CD8-positive, alpha-beta memory T cell (primary cell): ENCODE measurements around the gene HHATL. TPM values are rescaled to one million over a fixed set of nuclear protein-coding genes. Genes with fewer than 3 reads are reported as not detected.

ENCODE experiments used
- CTCF ChIA-PET: fragments of 350-600 bp; sonication (Branson Sonifier 250); formaldehyde crosslinking; loops from one replicate; lab custom pipeline; 2021; ENCODE audit warnings: antibody characterized with exemption; lab: Charles Lee
- POLR2A ChIA-PET: fragments of 350-600 bp; sonication (Branson Sonifier 250); formaldehyde crosslinking; loops from one replicate; lab custom pipeline; 2021; ENCODE audit warnings: antibody characterized with exemption; lab: Charles Lee
- DNase-seq, 5 donors: peaks; one replicate each; pipeline versions ENCODE4 v3.0.0 to v3.0.0-alpha.2; 2020 to 2022; ENCODE audit warnings: mixed read lengths in 1 of 5
- H3K27ac ChIP-seq: one replicate; pipeline ENCODE4 v1.7.0; 2013; ENCODE audit warnings: low read depth, mild to moderate bottlenecking, low read length, moderate library complexity
- H3K27me3 ChIP-seq: 2 replicates; pipeline ENCODE4 v1.7.0; 2013; ENCODE audit warnings: low read length, mild to moderate bottlenecking; ENCODE audit not compliant: insufficient read depth, poor library complexity, severe bottlenecking
- H3K36me3 ChIP-seq: 2 replicates; pipeline ENCODE4 v1.7.0; 2013; ENCODE audit warnings: mild to moderate bottlenecking, low read length, moderate library complexity; ENCODE audit not compliant: insufficient read depth
- H3K4me1 ChIP-seq: 2 replicates; pipeline ENCODE4 v1.7.0; 2013; ENCODE audit warnings: mild to moderate bottlenecking, low read length, moderate library complexity; ENCODE audit not compliant: insufficient read depth
- H3K4me3 ChIP-seq: 2 replicates; pipeline ENCODE4 v1.7.0; 2013; ENCODE audit warnings: mild to moderate bottlenecking, low read length
- H3K9me3 ChIP-seq: 2 replicates; pipeline ENCODE4 v1.7.0; 2013; ENCODE audit warnings: mild to moderate bottlenecking, low read length
- H3K27ac Mint-ChIP-seq, 8 donors: one replicate each; pipeline ENCODE4 v1.8.0; 2020 to 2021; ENCODE audit warnings: mixed read lengths in 8 of 8, mild to moderate bottlenecking in 6 of 8, inconsistent platforms in 3 of 8, moderate library complexity in 3 of 8
- H3K27me3 Mint-ChIP-seq, 2 donors: one replicate each; pipeline ENCODE4 v1.8.0; 2020 to 2021; ENCODE audit warnings: mixed read lengths in 2 of 2, mild to moderate bottlenecking in 1 of 2, moderate library complexity in 1 of 2
- H3K36me3 Mint-ChIP-seq, 3 donors: one replicate each; pipeline ENCODE4 v1.8.0; 2020 to 2021; ENCODE audit warnings: mixed read lengths in 3 of 3, inconsistent platforms in 1 of 3, mild to moderate bottlenecking in 1 of 3
- H3K4me1 Mint-ChIP-seq, 3 donors: one replicate each; pipeline ENCODE4 v1.8.0; 2020 to 2021; ENCODE audit warnings: mixed read lengths in 3 of 3, inconsistent platforms in 1 of 3, mild to moderate bottlenecking in 1 of 3
- H3K4me3 Mint-ChIP-seq, 7 donors: one replicate each; pipeline ENCODE4 v1.8.0; 2020 to 2021; ENCODE audit warnings: mixed read lengths in 7 of 7, mild to moderate bottlenecking in 6 of 7, moderate library complexity in 4 of 7, inconsistent platforms in 2 of 7
- H3K9me3 Mint-ChIP-seq, 5 donors: one replicate each; pipeline ENCODE4 v1.8.0; 2020 to 2022; ENCODE audit warnings: mixed read lengths in 5 of 5, mild to moderate bottlenecking in 3 of 5, moderate library complexity in 2 of 5, inconsistent platforms in 1 of 5
- polyA plus RNA-seq: library from polyadenylated mRNA; unstranded; fragments of 300-500 nt; fragmentation: Illumina TruSeq; gene quantifications from one replicate; pipeline ENCODE4 v1.2.3, GENCODE V29; 2021
- total RNA-seq, 2 experiments: library from RNA; stranded (reverse); gene quantifications; one replicate each; pipeline ENCODE4 v1.2.3, GENCODE V29; 2021

Gene HHATL
- total and polyA plus RNA-seq, 3 experiments from 2014 or later = not detected

DNA sequence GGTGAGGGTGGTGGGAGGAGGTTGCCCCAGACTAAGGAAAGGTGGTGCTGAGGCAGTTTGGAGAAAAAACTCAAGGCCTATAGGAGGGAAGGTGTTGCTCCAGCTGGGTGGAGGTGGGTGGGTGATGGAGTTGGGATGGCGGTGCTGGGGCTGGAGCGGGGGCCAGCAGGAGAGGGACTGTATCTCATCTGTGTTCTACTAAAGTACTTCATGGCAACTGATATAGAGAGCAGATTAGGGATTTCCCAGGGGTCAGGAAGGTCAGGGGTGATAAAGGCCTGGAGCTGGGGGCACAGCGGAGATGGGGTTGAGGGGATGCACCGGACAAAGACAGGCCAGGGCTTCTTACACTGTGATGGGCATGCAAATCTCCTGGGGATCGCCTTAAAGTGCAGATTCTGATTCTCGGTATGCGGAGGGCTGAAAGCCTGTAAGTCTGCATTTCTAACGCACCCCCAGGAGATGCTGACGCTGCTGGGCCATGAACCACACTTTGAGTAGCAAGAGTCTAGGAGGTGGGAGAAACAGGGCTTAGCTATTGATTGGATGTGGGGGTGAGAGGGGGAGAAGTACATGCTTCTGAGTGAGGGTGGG is 13.1 kb downstream of the HHATL start:
- no peaks in the 10 kb centered on the region for H3K27me3 ChIP-seq
- H3K4me3 Mint-ChIP-seq = no peak overlapping the region
- POLR2A ChIA-PET = no interaction called here
- H3K27ac Mint-ChIP-seq = no peak overlapping the region
- no peak for DNase-seq
- peaks cover 0 to 5% (median 0%) of the 10 kb centered on the region in 3 donors for H3K4me1 Mint-ChIP-seq
- peaks cover 11 to 12% of the 10 kb centered on the region in 2 donors for H3K27me3 Mint-ChIP-seq
- H3K9me3 ChIP-seq = no peaks in the 10 kb centered on the region
- no peaks in the 10 kb centered on the region for H3K36me3 ChIP-seq
- no peaks in the 10 kb centered on the region for H3K4me1 ChIP-seq
- CTCF ChIA-PET = no interaction called here
- no peaks in the 10 kb centered on the region for H3K9me3 Mint-ChIP-seq
- H3K36me3 Mint-ChIP-seq = no peaks in the 10 kb centered on the region
- no peak overlapping the region for H3K27ac ChIP-seq
- H3K4me3 ChIP-seq = no peak overlapping the region

DNA sequence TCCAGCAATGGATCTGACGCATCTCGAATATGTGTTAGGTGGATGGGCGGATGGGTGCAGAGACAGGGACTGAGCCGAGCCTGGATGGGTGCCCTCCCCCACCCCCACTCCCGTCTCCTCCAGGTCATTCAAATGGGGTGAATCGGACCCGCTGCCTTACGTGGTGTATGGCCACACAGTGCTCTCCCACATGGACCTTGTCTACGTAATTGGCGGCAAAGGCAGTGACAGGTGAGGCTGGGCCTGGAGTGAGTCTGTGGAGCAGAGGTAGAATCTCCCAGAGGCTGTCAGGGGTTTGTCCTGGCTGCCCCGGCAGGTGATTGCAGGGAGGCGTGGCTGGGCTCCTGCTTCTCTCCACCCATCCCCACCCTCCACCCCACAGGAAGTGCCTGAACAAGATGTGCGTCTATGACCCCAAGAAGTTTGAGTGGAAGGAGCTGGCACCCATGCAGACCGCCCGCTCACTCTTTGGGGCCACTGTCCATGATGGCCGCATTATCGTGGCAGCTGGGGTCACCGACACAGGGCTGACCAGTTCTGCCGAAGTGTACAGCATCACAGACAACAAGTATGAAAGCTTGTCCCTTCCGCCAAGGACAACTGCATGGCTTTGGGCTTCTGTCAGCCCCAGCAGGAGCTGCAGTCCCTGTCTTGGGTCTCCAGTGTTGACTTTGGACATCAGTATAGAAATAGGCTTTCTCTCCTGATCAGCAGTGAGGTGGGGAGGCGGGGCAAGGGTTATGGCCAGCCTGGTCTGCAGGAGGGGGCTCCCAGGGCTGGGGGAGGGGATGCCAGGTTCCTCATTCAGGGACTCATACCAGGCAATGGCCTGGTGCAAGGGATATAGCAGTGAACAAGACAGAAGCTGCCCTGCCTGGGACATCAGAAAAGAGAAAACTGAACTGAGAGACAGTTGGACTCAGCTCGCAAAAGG is 13.8 kb downstream of the HHATL start:
- Mint-ChIP-seq H3K9me3 (no peaks in the 10 kb centered on the region), H3K4me3 (no peak overlapping the region), H3K36me3 (no peaks in the 10 kb centered on the region), H3K27ac (no peak overlapping the region), H3K27me3 (peaks cover 12 to 14% of the 10 kb centered on the region in 2 donors), H3K4me1 (peaks cover 0 to 5% (median 0%) of the 10 kb centered on the region in 3 donors)
- DNase-seq = no peak
- ChIA-PET CTCF (no interaction called here), POLR2A (no interaction called here)
- Histone ChIP-seq H3K36me3 (no peaks in the 10 kb centered on the region), H3K27ac (no peak overlapping the region), H3K27me3 (no peaks in the 10 kb centered on the region), H3K9me3 (no peaks in the 10 kb centered on the region), H3K4me3 (no peak overlapping the region), H3K4me1 (no peaks in the 10 kb centered on the region)

DNA sequence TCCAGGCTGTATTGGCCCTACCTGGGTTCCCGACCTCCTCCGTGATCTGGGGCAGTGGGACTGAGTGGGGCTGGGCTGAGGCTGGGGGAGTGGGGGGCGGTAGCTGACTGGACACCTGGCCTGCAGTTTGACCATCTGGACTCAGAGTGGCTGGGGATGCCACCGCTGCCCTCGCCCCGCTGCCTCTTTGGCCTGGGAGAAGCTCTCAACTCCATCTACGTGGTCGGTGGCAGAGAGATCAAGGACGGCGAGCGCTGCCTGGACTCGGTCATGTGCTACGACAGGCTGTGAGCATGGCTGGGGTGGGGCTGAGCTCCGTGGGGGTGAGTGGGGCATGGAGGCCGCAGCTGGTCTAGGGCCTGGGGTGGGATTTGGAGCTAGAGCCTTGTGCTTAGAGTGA is 14.6 kb downstream of the HHATL start:
- H3K4me1 ChIP-seq = no peaks in the 10 kb centered on the region
- Mint-ChIP-seq H3K9me3 (no peaks in the 10 kb centered on the region), H3K27ac (no peak overlapping the region), H3K4me3 (no peak overlapping the region), H3K27me3 (peaks cover 14 to 19% of the 10 kb centered on the region in 2 donors), H3K36me3 (no peaks in the 10 kb centered on the region), H3K4me1 (peaks cover 0 to 5% (median 0%) of the 10 kb centered on the region in 3 donors)
- DNase-seq = no peak
- H3K9me3 ChIP-seq = no peaks in the 10 kb centered on the region
- H3K4me3 ChIP-seq = no peak overlapping the region
- POLR2A ChIA-PET = no interaction called here
- no peaks in the 10 kb centered on the region for H3K36me3 ChIP-seq
- H3K27ac ChIP-seq = no peak overlapping the region
- H3K27me3 ChIP-seq = no peaks in the 10 kb centered on the region
- CTCF ChIA-PET = no interaction called here

DNA sequence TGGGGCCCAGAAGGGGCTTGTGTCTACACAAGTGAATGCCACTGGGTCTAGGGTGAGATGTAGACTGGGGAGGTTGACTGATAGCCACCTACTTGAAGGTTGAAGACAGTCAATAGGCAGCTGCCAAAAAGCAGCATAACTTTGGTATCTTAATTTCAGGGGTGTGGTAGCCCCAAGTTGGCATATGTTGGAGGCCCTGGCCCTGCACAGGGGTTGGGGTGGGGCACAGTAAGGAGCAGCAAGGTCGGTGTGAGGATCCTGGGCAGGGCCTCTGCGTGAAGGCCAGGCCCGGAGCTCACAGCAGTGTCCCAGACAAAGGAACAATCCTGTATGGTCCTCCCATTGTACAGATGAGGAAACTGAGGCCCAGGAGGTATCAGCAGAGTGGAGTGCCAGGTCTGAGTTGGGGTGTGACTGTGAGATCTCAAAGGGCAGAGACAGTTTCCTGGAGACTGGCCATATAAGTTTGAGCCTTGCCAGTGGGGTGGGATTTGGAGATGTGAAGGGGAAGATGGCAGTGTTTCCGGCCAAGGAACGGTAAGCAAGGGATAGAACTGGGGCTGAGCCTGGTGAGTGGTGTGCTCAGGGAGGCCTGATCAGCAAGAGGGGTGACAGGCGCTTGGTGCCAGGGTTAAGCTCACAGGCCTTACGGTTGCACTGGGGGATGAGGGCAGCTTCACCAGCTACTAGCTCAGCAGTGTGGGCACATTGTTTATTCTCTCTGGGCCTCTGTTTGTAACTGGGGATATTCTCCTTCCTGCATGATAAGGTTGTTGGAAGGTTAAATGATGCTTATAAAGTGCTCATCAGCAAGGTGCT is 15.6 kb downstream of the HHATL start:
- H3K27me3 Mint-ChIP-seq = peaks cover 16 to 23% of the 10 kb centered on the region in 2 donors
- H3K4me3 ChIP-seq = no peak overlapping the region
- no peak overlapping the region for H3K27ac ChIP-seq
- H3K36me3 ChIP-seq = no peaks in the 10 kb centered on the region
- H3K4me1 ChIP-seq = no peaks in the 10 kb centered on the region
- ChIA-PET CTCF (no interaction called here), POLR2A (no interaction called here)
- H3K9me3 Mint-ChIP-seq = no peaks in the 10 kb centered on the region
- peaks cover 0 to 5% (median 0%) of the 10 kb centered on the region in 3 donors for H3K4me1 Mint-ChIP-seq
- H3K27ac Mint-ChIP-seq = no peak overlapping the region
- DNase-seq = no peak
- no peaks in the 10 kb centered on the region for H3K36me3 Mint-ChIP-seq
- no peaks in the 10 kb centered on the region for H3K9me3 ChIP-seq
- no peak overlapping the region for H3K4me3 Mint-ChIP-seq
- H3K27me3 ChIP-seq = no peaks in the 10 kb centered on the region

DNA sequence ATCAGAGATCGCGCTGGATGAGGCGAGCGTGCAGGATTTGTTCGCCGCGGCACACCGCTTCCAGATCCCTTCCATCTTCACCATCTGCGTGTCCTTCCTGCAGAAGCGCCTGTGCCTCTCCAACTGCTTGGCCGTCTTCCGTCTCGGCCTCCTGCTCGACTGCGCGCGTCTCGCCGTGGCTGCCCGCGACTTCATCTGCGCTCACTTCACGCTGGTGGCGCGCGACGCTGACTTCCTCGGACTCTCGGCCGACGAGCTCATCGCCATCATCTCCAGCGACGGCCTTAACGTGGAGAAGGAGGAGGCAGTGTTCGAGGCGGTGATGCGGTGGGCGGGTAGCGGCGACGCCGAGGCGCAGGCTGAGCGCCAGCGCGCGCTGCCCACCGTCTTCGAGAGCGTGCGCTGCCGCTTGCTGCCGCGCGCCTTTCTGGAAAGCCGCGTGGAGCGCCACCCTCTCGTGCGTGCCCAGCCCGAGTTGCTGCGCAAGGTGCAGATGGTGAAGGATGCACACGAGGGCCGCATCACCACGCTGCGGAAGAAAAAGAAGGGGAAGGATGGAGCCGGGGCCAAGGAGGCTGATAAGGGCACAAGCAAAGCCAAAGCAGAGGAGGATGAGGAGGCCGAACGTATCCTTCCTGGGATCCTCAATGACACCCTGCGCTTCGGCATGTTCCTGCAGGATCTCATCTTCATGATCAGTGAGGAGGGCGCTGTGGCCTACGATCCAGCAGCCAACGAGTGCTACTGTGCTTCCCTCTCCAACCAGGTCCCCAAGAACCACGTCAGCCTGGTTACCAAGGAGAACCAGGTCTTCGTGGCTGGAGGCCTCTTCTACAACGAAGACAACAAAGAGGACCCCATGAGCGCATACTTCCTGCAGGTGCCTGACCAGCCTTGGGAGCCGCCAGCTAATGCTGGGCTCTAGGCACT is 16.4 kb downstream of the HHATL start:
- Mint-ChIP-seq H3K4me3 (peak overlapping the region in 1 of 7 donors; percentile 13), H3K27ac (no peak overlapping the region), H3K27me3 (peaks cover 20 to 23% of the 10 kb centered on the region in 2 donors), H3K9me3 (no peaks in the 10 kb centered on the region), H3K36me3 (no peaks in the 10 kb centered on the region), H3K4me1 (peaks cover 0 to 5% (median 0%) of the 10 kb centered on the region in 3 donors)
- no peak for DNase-seq
- no peaks in the 10 kb centered on the region for H3K27me3 ChIP-seq
- no peaks in the 10 kb centered on the region for H3K4me1 ChIP-seq
- POLR2A ChIA-PET = no interaction called here
- CTCF ChIA-PET = no interaction called here
- no peak overlapping the region for H3K4me3 ChIP-seq
- no peak overlapping the region for H3K27ac ChIP-seq
- no peaks in the 10 kb centered on the region for H3K36me3 ChIP-seq
- no peaks in the 10 kb centered on the region for H3K9me3 ChIP-seq

DNA sequence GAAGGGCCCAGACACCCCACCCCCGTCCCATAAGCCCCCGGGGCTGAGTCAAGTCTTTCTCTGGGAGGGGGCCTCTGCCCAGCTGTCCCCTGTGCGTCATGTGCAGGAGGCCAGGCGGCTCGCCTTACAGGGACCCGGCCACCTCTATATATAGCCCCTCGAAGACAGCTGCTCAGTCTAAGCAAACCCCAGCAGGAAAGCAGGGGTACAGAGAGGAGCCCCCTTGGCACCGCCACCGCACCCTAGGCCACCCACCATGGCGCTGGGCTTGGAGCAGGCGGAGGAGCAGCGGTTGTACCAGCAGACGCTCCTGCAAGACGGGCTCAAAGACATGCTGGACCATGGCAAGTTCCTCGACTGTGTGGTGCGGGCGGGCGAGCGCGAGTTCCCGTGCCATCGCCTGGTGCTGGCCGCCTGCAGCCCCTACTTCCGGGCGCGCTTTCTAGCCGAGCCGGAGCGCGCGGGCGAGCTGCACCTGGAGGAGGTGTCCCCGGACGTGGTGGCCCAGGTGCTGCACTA is 17.2 kb downstream of the HHATL start, which contains the start of gene KLHL40:
Gene KLHL40, plus strand, starts transcription at position 175 of the 519 bp plus-strand sequence. Its CDS starts 82 bp downstream, at position 257.
- ChIA-PET CTCF (no interaction called here), POLR2A (no interaction called here)
- Mint-ChIP-seq H3K4me1 (peaks cover 0 to 5% (median 0%) of the 10 kb centered on the region in 3 donors), H3K27ac (no peak within 1 kb of the TSS), H3K4me3 (peak within 1 kb of the TSS in 1 of 7 donors; percentile 13), H3K27me3 (peaks cover 16 to 29% of the 10 kb centered on the region in 2 donors), H3K36me3 (no peaks in the 10 kb centered on the region), H3K9me3 (no peaks in the 10 kb centered on the region)
- Histone ChIP-seq H3K9me3 (no peaks in the 10 kb centered on the region), H3K4me1 (no peaks in the 10 kb centered on the region), H3K4me3 (no peak within 1 kb of the TSS), H3K27me3 (no peaks in the 10 kb centered on the region), H3K36me3 (no peaks in the 10 kb centered on the region), H3K27ac (no peak within 1 kb of the TSS)
- no peak for DNase-seq

DNA sequence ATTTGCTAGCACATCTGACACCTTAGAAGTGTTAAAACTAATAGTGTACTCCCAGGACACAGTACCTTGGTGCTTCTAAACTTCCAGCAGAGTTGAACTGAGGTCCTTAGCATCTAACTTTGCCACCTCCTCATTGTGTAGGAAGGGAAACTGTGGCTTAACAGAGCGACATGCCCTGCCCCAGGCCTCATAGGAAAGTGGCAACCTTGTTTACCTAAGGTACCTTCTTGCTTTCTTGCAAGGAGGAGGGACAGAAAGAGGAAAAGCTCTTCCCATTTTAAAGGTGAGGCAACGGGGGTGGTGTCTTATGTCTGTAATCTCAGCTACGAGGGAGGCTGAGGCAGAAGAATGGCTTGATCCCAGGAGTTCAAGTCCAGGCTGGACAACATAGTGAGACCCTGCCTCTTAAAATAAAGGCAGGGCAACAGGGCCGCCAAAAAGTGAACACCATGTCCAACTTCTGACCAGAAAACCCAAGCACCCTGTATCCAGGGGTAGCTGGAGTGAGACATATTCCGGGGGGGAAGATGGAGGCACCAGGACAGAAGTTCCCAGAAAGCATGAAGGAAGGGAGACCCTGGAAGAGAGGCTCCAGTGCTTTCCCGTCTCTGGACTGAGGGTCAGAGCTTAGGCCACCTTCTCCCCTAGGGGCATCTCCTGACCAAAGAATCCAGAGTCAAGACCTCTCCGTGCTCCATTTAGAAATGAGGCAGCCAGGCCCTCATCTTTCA is 17.8 kb downstream of the HHATL start:
- Mint-ChIP-seq H3K27me3 (peaks cover 16 to 32% of the 10 kb centered on the region in 2 donors), H3K9me3 (no peaks in the 10 kb centered on the region), H3K27ac (no peak overlapping the region), H3K36me3 (no peaks in the 10 kb centered on the region), H3K4me3 (no peak overlapping the region), H3K4me1 (peaks cover 0 to 5% (median 0%) of the 10 kb centered on the region in 3 donors)
- Histone ChIP-seq H3K4me1 (no peaks in the 10 kb centered on the region), H3K9me3 (no peaks in the 10 kb centered on the region), H3K27ac (no peak overlapping the region), H3K36me3 (no peaks in the 10 kb centered on the region), H3K4me3 (no peak overlapping the region), H3K27me3 (no peaks in the 10 kb centered on the region)
- ChIA-PET POLR2A (no interaction called here), CTCF (no interaction called here)
- DNase-seq = no peak
